Measurements from ENCODE around the gene BCAS3. TPM values are rescaled to one million over a fixed set of nuclear protein-coding genes. Genes with fewer than 3 reads are reported as not detected.

Gene BCAS3
- total RNA-seq, 3 donors from 2014 or later = 3.6 to 4.2 (median 4.1) TPM

DNA sequence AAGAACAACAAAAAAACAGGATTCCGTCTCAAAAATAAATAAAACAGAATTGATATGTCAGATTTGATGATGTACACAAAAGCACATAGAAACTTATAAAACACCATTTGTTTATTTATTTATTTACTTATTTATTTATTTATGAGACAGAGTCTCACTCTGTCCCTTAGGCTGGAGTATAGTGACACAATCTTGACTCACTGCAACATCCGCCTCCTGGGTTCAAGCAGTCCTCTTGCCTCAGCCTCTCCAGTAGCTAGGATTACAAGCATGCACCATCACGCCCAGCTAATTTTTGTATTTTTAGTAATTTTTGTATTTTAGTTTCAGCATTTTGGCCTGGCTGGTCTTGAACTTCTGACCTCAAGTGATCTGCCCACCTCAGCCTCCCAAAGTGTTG, 21.4 kb downstream of the BCAS3 start:
- Mint-ChIP-seq H3K4me3 (no peak overlapping the region), H3K27me3 (ENCODE audit: low read depth) (no peaks in the 10 kb centered on the region), H3K36me3 (ENCODE audit: insufficient read depth) (peaks cover 20% of the 10 kb centered on the region), H3K4me1 (ENCODE audit: low read depth) (no peaks in the 10 kb centered on the region), H3K9me3 (no peaks in the 10 kb centered on the region)
- DNase-seq (no peak), ATAC-seq (no peak)

DNA sequence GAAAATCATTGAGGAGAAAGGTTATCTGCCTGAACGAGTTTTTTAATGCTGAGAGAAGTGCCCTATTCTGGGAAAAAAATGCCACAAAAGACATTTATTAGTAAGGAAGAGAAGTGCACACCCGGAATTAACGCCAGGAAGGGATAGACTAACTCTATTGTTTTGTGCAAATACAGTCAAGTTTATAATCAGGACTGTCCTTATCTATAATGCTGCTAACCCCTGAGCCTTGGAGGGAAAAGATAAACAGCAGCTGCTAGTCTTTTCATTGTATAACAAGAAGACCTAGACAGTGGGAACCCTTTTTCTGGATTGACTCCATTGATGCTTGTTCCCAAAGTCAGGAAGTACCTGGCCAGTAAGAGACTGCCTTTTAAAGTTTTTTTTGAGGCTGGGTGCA, 26.5 kb downstream of the BCAS3 start:
- Mint-ChIP-seq H3K27me3 (ENCODE audit: low read depth) (no peaks in the 10 kb centered on the region), H3K36me3 (ENCODE audit: insufficient read depth) (peaks cover 23% of the 10 kb centered on the region), H3K4me1 (ENCODE audit: low read depth) (no peaks in the 10 kb centered on the region), H3K9me3 (no peaks in the 10 kb centered on the region), H3K4me3 (no peak overlapping the region)
- DNase-seq (no peak), ATAC-seq (no peak)

DNA sequence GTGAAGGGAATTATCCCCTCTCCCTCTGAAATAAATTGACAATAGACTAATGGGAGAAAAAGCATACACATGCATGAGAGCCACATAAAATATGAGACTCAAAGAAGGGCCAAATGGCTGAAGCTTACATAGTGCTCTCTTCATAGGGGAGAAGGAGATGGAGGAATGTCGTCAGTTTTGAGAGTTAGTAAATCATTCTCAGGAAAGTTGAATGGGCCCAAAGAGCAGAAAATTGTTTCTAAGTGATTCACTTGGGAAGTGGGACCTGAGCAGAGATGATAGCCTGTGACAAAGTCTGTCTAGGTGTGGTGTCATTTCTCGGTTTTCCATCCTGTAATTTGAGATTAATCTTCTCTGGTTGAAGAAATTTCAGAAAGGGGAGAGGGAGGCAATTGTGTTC, 35.0 kb downstream of the BCAS3 start:
- ATAC-seq (no peak), DNase-seq (no peak)
- Mint-ChIP-seq H3K9me3 (no peaks in the 10 kb centered on the region), H3K36me3 (ENCODE audit: insufficient read depth) (peaks cover 19% of the 10 kb centered on the region), H3K4me3 (no peak overlapping the region), H3K27me3 (ENCODE audit: low read depth) (no peaks in the 10 kb centered on the region), H3K4me1 (ENCODE audit: low read depth) (no peaks in the 10 kb centered on the region)

DNA sequence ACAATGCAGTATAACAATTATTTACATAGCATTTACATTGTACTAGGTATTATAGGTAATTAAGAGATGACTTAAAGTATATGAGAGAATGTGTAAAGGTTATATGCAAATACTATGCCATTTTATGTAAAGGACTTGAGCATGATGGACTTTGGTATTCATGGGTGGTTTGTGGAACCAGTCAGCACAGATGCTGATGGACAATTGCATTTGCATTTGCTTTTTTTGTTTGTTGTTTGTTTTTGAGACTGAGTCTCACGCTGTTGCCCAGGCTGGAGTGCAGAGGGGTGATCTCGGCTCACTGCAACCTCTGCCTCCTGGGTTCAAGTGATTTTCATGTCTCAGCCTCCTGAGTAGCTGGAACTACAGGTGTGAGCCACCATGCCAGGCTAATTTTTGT, 36.0 kb downstream of the BCAS3 start:
- H3K27me3 Mint-ChIP-seq (ENCODE audit: low read depth) = no peaks in the 10 kb centered on the region
- no peaks in the 10 kb centered on the region for H3K9me3 Mint-ChIP-seq
- H3K4me1 Mint-ChIP-seq (ENCODE audit: low read depth) = no peaks in the 10 kb centered on the region
- H3K36me3 Mint-ChIP-seq (ENCODE audit: insufficient read depth) = peaks cover 17% of the 10 kb centered on the region
- H3K4me3 Mint-ChIP-seq = no peak overlapping the region
- no peak for ATAC-seq
- DNase-seq = no peak

DNA sequence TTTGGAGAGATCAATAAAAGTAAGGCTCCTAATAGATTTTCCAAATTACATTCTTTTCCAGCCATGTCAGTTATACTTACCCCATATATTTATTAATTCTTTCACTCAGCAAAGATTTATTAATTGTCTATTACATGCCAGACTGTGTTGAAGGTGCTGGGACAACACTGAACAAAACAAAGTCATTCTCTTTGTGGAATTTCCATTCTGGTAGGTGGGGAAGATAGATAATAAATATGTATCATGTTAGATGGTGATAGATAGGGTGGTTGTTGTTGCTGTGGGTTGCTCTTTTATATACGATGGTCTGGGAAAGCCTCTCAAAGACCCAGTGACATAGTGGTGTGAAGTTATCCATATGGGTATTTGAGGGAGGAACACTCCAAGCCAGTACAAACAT, 39.1 kb downstream of the BCAS3 start:
- H3K36me3 Mint-ChIP-seq (ENCODE audit: insufficient read depth) = peaks cover 5% of the 10 kb centered on the region
- H3K4me1 Mint-ChIP-seq (ENCODE audit: low read depth) = no peaks in the 10 kb centered on the region
- no peaks in the 10 kb centered on the region for H3K9me3 Mint-ChIP-seq
- H3K4me3 Mint-ChIP-seq = no peak overlapping the region
- no peak for DNase-seq
- ATAC-seq = no peak
- H3K27me3 Mint-ChIP-seq (ENCODE audit: low read depth) = no peaks in the 10 kb centered on the region

DNA sequence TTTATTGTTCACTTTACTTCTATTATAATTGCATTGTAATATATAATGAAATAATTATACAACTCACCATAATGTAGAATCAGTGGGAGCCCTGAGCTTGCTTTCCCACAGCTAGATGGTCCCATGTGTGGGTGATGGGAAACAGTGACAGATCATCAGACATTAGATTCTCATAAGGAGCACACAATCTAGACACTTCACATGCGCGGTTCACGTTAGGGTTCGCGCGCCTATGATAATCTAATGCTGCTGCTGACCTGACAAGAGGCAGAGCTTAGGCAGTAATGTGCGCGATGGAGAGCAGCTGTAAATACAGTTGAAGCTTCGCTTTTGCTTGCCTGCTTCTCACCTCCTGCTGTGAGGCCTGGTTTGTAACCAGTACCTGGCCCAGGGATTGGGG, 40.2 kb downstream of the BCAS3 start:
- Mint-ChIP-seq H3K27me3 (ENCODE audit: low read depth) (no peaks in the 10 kb centered on the region), H3K9me3 (no peaks in the 10 kb centered on the region), H3K4me3 (no peak overlapping the region), H3K36me3 (ENCODE audit: insufficient read depth) (peaks cover under 1% of the 10 kb centered on the region), H3K4me1 (ENCODE audit: low read depth) (no peaks in the 10 kb centered on the region)
- no peak for ATAC-seq
- DNase-seq = no peak

DNA sequence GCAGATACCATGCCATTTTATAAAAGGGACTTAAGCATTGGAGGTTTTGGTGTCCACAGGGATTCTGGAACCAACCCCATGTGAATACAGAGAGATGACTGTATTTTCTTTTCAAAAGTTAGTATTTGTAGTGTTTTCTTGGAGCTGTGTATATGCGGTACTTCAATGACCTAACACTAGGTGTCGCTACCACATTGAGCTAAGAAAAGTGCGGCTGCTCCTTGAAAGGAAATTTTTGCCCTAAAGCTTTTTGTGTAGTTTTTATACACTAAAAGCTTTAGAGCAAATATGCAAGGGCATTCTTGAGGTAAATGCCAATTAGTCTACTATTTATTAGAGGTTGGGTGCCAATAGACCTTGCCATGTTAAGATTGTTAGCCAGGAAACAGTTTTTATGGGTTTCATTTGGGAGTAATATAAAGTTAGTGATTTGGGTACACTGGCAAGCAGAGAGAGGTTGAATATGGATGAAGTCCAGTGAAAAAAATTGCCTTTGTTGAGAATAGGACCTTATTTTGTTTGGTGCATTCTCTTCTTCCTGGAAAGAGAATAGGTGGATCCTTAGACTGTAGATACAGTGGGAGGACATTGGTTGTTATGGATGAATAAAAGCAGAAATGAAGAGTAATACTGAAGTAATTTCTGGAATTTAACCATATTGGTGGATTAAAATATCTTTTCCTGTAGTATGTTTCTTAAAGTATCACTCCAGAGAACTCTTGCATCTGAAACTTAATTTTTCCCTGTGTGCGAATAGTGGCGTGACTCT, 43.3 kb downstream of the BCAS3 start:
- H3K4me3 Mint-ChIP-seq = no peak overlapping the region
- H3K9me3 Mint-ChIP-seq = no peaks in the 10 kb centered on the region
- H3K27me3 Mint-ChIP-seq (ENCODE audit: low read depth) = no peaks in the 10 kb centered on the region
- H3K36me3 Mint-ChIP-seq (ENCODE audit: insufficient read depth) = no peaks in the 10 kb centered on the region
- ATAC-seq (peak in 1 of 2 donors; percentile 50), DNase-seq (no peak)
- no peaks in the 10 kb centered on the region for H3K4me1 Mint-ChIP-seq (ENCODE audit: low read depth)

DNA sequence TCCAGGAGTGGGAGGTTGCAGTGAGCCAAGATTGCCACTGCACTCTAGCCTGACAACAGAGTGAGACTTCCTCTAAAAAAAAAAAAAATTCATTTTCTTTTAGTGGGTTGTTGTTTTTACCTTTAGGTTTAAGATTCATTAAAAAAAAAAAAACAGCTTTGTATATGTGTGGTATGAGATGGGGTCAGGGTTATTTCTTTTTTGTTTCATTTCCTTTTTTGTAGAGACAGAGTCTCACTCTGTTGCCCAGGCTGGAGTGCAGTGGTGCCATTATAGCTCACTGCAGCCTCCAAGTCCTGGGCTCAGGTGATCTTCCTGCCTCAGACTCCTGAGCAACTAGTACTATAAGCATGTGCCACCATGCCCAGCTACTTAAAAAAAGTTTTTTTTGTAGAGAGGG, 47.0 kb downstream of the BCAS3 start:
- ATAC-seq = no peak

DNA sequence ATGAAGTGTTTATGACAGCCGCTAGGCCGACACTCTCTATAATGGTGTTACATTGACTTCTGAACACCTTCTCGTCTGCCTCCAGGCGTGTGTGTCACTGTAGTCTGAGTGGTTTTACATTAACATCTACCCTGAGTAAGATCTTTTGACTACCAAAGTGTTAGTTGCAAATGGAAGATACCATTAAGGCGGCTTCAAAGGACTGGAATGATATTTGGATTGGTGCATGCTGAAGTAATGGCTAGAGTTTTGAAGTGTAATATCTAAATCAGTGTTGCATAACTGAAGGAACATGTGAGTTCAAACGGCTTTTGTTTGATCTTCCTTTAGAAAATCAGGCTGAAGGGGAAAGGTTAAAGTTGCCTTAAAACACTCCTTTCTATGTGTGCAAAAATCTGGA, 52.2 kb downstream of the BCAS3 start:
- Mint-ChIP-seq H3K9me3 (no peaks in the 10 kb centered on the region), H3K27me3 (ENCODE audit: low read depth) (no peaks in the 10 kb centered on the region), H3K4me1 (ENCODE audit: low read depth) (peaks cover 9% of the 10 kb centered on the region), H3K4me3 (no peak overlapping the region), H3K36me3 (ENCODE audit: insufficient read depth) (peaks cover 11% of the 10 kb centered on the region)
- DNase-seq (no peak), ATAC-seq (no peak)

More for the DNA sequence above, 47.0 kb downstream of the BCAS3 start:
- no peak for DNase-seq
- peaks cover 9% of the 10 kb centered on the region for H3K36me3 Mint-ChIP-seq (ENCODE audit: insufficient read depth)
- H3K27me3 Mint-ChIP-seq (ENCODE audit: low read depth) = no peaks in the 10 kb centered on the region
- H3K9me3 Mint-ChIP-seq = no peaks in the 10 kb centered on the region
- no peak overlapping the region for H3K4me3 Mint-ChIP-seq
- no peaks in the 10 kb centered on the region for H3K4me1 Mint-ChIP-seq (ENCODE audit: low read depth)

DNA sequence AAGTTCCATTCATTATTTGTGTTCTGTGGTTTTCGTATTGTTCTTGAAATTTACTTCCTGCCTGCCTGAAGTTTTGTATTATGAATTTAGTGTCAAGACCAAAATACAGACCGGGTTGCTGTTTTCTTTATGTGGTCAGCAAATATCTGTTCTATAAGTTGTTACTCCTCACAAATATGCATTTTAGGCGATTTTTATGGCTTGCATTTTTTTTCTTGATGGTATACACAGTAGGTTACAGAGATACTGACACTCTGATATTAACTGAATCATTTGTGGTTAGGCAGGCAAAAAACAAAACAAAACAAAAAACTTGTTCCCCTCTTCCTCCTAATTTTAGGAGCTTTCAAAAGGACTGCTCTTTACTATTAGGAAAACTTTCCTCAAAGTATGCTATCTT, 52.6 kb downstream of the BCAS3 start:
- Mint-ChIP-seq H3K27me3 (ENCODE audit: low read depth) (no peaks in the 10 kb centered on the region), H3K4me1 (ENCODE audit: low read depth) (peaks cover 9% of the 10 kb centered on the region), H3K36me3 (ENCODE audit: insufficient read depth) (peaks cover 11% of the 10 kb centered on the region), H3K4me3 (no peak overlapping the region), H3K9me3 (no peaks in the 10 kb centered on the region)
- ATAC-seq = no peak
- no peak for DNase-seq

DNA sequence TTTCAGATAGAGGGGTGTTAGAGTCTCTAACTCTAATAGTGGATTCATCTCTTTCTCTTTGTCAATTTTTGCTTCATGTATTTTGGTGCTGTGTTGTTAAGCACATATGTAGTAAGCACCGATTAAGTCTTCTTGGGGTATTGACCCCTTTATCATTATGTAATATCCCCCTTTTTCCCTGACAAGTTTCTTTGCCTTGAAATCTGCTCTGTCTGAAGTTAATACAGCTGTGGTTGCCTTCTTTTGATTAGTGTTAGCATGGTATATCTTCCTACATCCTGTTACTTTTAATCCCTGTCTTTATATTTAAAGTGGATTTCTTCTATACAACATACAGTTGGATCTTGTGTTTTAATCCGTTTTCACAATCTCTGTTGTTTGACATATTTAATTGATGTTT, 60.6 kb downstream of the BCAS3 start:
- DNase-seq = no peak
- Mint-ChIP-seq H3K4me1 (ENCODE audit: low read depth) (peaks cover 2% of the 10 kb centered on the region), H3K36me3 (ENCODE audit: insufficient read depth) (peaks cover 12% of the 10 kb centered on the region), H3K9me3 (no peaks in the 10 kb centered on the region), H3K27me3 (ENCODE audit: low read depth) (no peaks in the 10 kb centered on the region), H3K4me3 (no peak overlapping the region)
- ATAC-seq = no peak

DNA sequence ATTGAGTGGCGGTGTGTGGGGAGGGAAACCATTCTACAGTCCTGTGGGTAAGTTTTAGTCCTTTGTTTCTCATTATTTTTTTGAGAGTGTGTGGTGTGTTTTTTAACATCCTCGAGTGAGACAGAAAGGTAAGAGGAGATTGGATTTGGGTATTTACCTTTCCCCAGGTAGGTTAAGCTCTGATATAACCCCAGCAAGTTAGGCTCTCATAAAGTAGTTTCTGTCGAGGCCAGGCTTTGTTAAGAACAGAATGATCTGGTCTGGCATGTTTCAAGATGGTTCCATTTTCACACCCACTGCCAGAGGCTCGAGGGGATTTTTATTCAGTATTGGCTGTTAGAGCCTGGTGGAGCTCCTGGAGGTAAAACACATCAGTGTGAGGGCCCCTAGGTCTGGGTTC, 62.9 kb downstream of the BCAS3 start:
- DNase-seq (no peak), ATAC-seq (no peak)
- Mint-ChIP-seq H3K4me3 (no peak overlapping the region), H3K4me1 (ENCODE audit: low read depth) (peaks cover 2% of the 10 kb centered on the region), H3K36me3 (ENCODE audit: insufficient read depth) (peaks cover 12% of the 10 kb centered on the region), H3K9me3 (no peaks in the 10 kb centered on the region), H3K27me3 (ENCODE audit: low read depth) (no peaks in the 10 kb centered on the region)

DNA sequence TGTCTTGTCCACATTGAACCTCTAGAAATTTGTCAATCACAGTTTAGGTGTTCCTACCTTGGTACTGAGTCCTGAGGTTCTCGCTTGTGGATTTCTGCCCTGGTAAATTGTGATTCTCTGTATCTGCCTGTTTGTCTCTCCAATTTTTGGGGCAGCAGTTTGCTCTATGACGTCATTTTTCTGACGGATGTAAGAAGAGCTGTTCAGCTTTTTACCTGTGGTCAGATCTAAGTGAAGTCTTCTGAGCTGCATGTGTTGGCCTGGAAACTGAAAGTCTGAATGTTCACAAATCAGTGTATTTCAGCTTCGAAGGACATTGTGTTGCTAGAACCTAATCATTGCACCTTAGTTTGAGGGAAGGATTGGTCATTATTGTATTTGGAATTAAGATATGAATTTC, 63.4 kb downstream of the BCAS3 start:
- Mint-ChIP-seq H3K4me1 (ENCODE audit: low read depth) (peaks cover 2% of the 10 kb centered on the region), H3K27me3 (ENCODE audit: low read depth) (no peaks in the 10 kb centered on the region), H3K9me3 (no peaks in the 10 kb centered on the region), H3K36me3 (ENCODE audit: insufficient read depth) (peaks cover 12% of the 10 kb centered on the region), H3K4me3 (no peak overlapping the region)
- no peak for DNase-seq
- ATAC-seq = no peak

DNA sequence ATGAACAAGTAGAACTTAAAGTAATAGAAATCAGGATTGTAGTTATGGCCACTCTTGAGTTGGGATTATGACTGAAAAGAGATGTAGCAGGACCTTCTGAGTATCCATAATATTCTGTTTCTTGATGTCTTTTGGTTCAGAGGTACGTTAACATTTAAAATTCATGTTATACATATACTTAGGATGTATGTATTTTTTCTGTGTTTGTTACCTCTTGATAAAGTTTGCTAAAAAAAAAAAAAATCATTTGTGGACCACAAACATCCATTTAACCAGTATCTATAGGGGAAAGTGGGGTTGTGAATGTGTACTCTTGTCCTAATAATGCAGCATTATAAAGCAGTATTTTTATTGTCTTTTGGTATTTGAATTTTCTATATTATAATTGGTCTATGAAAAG, 65.6 kb downstream of the BCAS3 start:
- Mint-ChIP-seq H3K36me3 (ENCODE audit: insufficient read depth) (peaks cover 8% of the 10 kb centered on the region), H3K27me3 (ENCODE audit: low read depth) (no peaks in the 10 kb centered on the region), H3K9me3 (no peaks in the 10 kb centered on the region), H3K4me1 (ENCODE audit: low read depth) (peaks cover 5% of the 10 kb centered on the region), H3K4me3 (no peak overlapping the region)
- ATAC-seq (no peak), DNase-seq (no peak)

DNA sequence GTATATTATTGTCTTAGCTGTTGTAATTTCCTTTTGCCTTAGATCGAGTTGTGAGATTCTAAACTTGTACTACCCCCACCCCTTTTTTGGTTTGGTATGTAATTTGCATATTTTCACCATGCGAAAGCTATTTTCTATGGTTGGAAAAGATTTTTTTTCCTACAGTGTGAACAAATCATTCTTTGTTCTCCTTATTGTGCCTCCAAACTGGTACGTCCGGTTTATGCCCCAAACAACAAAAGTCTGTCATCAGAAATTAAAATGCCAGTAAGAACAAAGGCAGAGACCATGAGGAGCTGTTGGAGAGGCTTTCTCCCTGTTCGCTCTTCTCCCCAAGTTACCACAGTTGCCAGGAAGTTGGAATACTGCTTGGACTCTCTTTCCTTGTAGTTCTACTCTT, 66.1 kb downstream of the BCAS3 start:
- peaks cover 5% of the 10 kb centered on the region for H3K4me1 Mint-ChIP-seq (ENCODE audit: low read depth)
- ATAC-seq (no peak), DNase-seq (no peak)
- H3K9me3 Mint-ChIP-seq = no peaks in the 10 kb centered on the region
- H3K4me3 Mint-ChIP-seq = no peak overlapping the region
- peaks cover 8% of the 10 kb centered on the region for H3K36me3 Mint-ChIP-seq (ENCODE audit: insufficient read depth)
- H3K27me3 Mint-ChIP-seq (ENCODE audit: low read depth) = no peaks in the 10 kb centered on the region
